ENCODE data around the gene CCDC178.
"Not testable (repeated sequence)": the region's sequence is repeated elsewhere in the genome, so short reads cannot be mapped to it uniquely, and the experiment has no call there.

The CCDC178 gene, protein sequence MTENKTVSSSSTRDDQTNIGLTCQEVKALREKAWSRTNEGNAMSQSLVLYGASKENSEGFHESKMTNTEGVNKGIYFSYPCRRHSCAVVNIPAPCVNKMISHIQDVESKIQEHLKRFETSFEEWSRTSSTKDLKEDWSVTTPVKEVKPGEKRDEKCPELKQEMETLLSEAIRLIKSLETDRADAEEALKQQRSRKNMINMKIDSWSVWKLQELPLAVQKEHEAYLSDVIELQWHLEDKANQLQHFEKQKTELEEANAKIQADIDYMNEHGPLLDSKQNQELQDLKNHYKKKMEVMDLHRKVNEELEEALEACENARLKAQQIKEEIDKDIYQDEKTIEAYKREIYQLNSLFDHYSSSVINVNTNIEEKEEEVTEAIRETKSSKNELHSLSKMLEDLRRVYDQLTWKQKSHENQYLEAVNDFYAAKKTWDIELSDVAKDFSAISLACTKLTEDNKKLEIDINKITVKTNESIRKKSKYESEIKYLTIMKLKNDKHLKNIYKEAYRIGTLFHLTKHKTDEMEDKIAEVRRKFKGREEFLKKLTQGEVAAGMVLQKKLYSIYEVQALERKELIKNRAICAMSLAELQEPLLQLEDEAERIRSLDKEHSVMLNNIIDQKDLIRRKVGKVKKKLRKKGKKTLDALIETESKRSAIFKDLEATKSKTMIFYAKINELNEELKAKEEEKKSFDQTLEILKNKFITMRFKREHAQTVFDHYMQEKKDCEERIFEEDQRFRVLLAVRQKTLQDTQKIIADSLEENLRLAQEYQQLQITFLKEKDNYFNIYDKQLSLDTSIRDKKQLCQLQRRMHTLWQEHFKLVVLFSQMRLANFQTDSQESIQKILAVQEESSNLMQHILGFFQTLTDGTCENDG

DNA sequence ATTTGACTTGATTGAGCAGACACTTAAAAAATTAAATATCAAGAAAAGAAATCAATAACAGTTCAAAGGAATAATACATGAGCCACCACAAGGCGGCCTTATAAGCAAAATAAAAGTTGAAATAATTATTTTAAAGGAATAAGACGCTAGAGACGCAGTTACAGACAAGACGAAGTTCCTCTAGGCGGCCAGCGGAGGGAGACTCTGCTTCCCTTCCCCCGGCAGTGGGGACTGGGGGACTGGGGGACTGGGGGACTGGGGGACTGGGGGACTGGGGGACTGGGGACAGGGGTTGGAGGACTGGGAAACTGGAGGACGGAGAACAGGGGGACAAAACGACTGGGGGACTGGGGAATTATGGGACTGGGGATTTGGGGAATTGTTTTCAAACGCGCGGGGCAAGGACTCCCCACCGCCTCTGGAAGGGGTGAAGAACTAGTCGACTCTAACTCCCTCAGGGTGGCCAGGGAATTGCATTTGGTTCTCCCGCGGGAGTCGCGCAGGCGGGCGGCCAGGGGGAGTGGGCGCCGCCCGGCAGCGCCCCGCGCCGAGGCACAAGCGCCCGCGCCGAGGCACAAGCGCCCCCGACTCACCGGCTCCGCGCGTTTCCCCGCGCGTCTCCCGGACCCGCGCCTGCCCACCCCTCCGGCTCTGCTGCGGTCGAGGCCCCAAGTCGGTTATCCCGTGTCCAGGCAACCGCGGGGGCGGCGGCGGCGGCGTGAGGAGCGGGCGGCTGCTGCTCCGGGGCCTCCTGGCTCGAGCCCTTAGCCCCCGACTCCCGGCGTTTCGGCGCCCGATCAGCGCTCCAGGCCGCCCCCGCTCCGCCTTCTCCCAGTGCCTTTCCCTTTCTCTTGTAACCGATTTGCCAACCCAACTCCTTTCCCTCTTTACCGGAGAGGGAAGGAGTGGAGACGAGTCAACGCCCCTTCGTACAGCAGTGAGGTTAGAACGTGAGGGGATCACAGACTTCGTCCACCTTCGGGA, at the start of gene CCDC178:
Gene CCDC178, minus strand, starts transcription at position 662 of the 984 bp plus-strand sequence. CDS start 28,633 bp downstream, outside the sequence.
- peak; percentile 44 for DNase-seq

DNA sequence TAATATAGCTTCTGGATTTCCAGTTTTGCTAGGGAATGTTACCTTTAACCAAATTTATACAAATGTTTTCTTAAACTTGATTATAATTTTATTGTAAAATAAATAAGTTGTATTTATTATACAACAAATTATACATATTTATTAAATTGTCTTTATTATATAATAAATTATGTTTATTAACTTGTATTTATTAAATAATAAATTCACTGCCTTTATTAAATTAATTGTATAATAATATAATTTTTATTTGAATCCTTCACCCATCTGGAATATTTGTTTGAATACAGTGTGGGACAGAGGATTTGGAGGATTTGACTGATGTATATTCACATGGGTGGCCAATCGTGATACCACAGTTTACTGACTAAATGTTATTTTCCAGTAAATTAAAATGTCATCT, 43.4 kb upstream of the CCDC178 start:
- no peak for DNase-seq

- DNase-seq, result no peak
Observed at GRCh38 chr18:33472509-33472908, 32.0 kb upstream of the CCDC178 start.

GRCh38 chr18:33470216-33470615, 29.7 kb upstream of the CCDC178 start:
- DNase-seq, result no peak

DNA sequence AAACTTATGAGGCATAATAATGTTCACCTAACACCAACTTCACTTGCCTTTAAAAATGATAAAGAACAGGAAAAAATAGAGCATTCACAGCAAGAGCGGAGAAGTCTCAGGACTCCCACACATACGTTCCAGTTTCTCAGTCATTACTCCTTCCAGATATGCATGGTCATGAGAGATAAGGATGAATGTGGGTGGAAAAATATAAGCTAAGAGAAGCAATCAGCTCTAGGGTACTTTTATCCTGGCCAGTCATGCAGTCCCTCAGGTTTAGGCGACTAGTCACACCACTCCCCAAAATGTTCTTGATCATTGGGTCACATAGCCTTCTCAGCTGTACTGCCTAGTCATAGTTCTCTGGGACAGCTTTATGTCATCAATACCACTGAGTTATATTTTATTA, 29.2 kb upstream of the CCDC178 start:
- DNase-seq, result peak; percentile 40

GRCh38 chr18:33467531-33467930, 27.0 kb upstream of the CCDC178 start:
- no peak for DNase-seq

DNA sequence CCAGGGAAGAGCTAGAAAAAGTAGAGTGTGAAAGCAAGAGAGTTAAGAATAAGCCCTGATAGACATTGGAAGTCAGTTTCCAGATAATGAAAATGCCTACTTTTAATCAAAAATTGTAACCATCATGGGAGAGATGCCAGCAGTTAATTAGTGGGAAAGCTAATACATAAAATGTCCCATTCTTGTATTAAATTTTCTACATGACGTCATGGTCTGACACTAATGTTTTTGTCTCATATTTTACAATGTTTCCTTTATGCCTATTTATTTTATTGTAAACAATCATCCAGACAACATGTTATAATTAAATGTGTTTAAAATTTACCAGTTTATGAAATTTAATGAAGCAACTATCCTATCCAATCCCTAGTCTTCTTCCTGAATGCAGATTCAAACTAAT, 26.3 kb upstream of the CCDC178 start:
- DNase-seq, result no peak

- DNase-seq, result no peak
Observed at GRCh38 chr18:33460681-33461080, 20.2 kb upstream of the CCDC178 start.

DNA sequence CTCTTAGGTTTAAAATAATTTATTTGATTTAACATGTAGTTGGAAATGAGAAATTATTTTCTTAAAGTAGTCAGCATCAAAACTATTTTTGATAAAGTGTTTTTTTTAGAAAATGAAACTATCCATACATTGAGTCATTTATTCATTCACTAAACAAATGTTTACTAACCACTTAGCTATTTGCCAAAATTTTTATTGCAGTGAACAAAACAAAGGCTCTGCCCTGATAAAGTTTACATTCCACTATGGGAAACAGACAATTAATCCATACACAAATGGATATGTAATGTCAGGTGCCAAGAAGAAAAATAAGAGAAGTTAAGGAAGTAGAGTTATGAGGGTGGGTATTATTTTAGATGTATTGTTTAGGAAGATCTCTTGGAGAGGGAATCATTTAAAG, 19.1 kb upstream of the CCDC178 start:
- no peak for DNase-seq

DNA sequence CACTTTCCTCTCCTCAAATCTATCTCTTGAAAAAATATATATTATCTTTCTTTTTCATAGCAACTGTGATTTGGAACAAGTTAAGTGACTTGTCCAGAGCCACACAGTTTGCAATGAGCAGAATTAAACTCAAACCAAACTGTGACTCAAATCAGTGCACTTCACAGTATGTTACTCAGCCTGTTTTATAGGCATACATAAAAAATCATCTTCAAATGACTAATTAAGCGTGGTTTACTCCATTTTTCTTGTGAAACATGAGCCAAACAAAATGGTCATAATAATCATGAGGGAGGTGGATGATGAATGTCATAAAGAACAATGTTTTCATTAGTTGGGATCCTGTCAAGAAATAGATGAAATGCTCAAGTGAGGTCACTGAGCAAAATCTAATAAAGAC, 6.1 kb upstream of the CCDC178 start:
- DNase-seq, result no peak

- no peak for DNase-seq
Observed at GRCh38 chr18:33444709-33445108, 4.2 kb upstream of the CCDC178 start.

DNA sequence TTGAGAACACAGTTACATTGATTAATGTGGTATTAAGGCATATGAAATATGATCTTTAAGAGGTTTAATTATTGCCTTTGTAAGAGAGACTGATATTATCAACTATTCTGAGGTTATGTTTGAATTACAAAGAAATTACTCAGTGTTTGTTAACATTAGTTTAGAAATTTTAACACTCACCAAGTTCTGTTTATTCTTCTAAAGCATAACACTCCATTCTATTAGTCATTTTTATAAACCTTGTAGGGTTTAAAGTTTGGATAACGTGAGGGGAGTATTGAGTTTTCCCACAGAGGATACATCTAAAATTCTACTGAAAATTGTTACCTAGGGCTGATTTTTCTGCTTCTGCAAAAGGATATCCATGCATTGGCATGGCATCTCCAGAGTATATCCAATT, 7.7 kb downstream of the CCDC178 start:
- DNase-seq, result no peak

GRCh38 chr18:33427549-33427948, 13.0 kb downstream of the CCDC178 start:
- DNase-seq, result no peak

DNA sequence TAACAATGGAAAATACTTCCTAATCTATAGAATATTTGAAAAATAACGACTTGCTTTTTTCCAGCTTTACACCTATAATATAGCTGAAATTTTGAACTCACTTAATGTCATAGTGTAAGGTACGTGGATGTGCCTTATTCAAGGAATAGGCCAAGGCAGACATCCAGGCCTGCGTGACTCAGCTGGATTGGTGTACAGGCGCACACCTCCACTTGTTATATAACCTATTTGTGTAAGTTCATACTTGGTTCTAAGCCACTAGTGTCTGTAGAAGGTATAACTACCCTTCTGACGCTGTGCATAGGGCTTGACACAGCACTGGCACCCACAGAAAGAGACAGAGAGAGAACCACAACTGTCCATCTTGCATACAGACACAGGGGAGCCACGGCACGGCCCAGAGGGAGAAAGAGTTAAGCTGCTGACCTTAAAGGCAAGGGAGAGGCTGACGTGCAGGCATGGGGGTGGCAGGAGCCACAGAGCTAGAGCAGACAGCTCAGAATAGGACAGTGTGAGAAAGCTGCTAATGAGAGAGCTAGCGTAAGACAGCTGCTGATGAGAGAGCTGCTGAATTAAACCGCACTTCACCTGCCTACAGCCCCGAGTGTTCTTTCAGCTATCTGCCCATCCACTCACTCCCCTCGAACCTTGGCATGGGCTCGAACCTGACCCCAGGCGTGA, 16.1 kb downstream of the CCDC178 start:
- DNase-seq, result no peak

DNA sequence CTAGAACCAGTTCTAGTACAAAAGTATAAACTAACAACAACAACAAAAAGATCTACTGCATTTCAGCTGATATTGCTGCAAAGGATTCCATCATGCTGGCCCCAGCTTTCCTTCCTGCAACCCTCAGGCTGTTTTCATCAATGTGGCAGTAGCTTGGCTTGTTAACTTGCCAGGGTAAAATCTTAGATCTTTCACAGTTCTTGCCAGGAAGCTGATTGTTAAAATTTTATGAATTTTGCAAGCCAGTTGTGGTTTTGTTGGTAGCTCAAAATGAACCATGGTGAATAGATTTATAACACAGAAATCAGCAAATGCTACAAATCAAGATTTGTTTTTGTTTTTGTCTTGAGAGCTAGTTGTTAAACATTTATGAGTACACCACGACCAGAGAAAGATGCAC, 19.3 kb downstream of the CCDC178 start:
- no peak for DNase-seq

- peak; percentile 5 for DNase-seq
Observed at GRCh38 chr18:33404244-33404873, 36.2 kb downstream of the CCDC178 start.

- DNase-seq, result not testable (repeated sequence)
Observed at GRCh38 chr18:33398939-33399338, 41.6 kb downstream of the CCDC178 start.

DNA sequence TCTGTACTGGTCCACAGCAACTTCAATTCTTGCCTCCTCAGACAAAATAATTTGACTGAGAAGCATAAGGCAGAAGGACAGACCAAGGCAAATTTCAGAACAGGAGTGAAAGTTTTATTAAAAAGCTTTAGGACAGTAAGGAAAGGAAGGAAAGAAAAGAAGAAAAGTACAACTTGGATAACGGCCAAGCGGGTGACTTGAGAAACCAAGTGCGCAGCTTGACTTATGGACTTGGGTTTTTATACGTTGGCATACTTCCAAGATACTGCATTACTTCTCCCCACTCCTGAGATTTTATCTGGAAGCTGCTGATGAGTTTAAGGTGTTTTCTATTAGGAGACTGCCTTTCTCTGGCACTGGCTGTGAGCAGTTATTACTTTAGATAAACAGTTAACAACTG, 64.7 kb downstream of the CCDC178 start:
- peak; percentile 4 for DNase-seq

GRCh38 chr18:33372442-33372841, 68.1 kb downstream of the CCDC178 start:
- peak; percentile 1 for DNase-seq

DNA sequence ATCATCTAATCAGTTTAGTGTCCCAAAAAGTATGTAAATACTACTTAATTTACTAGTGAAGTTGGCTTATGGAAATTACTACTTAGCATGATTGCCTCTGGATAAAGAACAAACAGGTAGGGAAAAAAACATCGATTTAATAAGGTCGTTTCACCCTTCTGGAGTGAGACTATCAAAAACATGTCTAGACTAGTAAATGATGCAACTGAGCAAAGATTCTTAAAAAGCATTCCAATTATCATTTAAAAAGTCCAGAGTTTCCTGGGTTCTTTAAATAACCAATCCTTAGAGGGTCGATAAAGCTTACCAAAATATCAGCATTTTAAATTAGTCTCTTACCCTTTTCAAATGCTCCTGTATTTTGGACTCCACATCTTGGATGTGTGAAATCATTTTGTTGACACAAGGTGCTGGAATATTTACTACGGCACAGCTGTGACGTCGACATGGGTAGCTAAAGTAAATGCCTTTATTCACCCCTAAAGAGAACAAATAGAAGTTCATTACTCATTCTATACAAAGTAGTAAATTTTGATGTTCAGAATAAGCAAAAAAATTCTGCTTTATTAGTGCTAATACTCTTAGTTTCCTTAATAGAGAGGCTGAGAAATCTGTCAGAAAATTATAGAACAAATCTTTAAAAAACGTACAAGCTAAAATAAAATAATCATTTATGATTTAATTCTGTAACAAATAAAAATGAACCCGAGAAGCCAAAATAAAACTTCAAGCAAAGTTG, 70.6 kb downstream of the CCDC178 start:
- no peak for DNase-seq

- no peak for DNase-seq
Observed at GRCh38 chr18:33356735-33357134, 83.8 kb downstream of the CCDC178 start.

Measured in hematopoietic multipotent progenitor cell treated with erythropoietin and hydrocortisone succinate and interleukin-3 and kit ligand, for 6 days (in vitro differentiated cells).